Choroid plexus epithelial cell (primary cell): Measurements from ENCODE around the gene GFM1.

Experiments used
- DNase-seq: peaks from one replicate; pipeline ENCODE4 v3.0.0-alpha.2; 2010; ENCODE audit warnings: low read depth
- H3K4me3 ChIP-seq: 2 replicates; pipeline ENCODE4 v1.5.1; 2011; ENCODE audit warnings: low read depth, mild to moderate bottlenecking, control low read depth, low read length, moderate library complexity
- CTCF ChIP-seq: conservative IDR thresholded peaks from 2 replicates; pipeline ENCODE4 v1.5.1; 2011; ENCODE audit warnings: low read depth, mild to moderate bottlenecking, control low read depth, inconsistent platforms, low read length, moderate library complexity

GFM1 gene

GRCh38 chr3:158696618-158697017, 52.3 kb downstream of the GFM1 start:
- no peak overlapping the region for H3K4me3 ChIP-seq
- peak; percentile 63 for DNase-seq
- no peak for TF ChIP-seq CTCF

- no peak overlapping the region for H3K4me3 ChIP-seq
- DNase-seq, result no peak
- TF ChIP-seq CTCF, result no peak
Observed at GRCh38 chr3:158700559-158700958, 56.2 kb downstream of the GFM1 start.

GRCh38 chr3:158701420-158702065, 57.2 kb downstream of the GFM1 start:
- H3K4me3 ChIP-seq, result no peak overlapping the region
- no peak for DNase-seq
- TF ChIP-seq CTCF, result no peak

- no peak overlapping the region for H3K4me3 ChIP-seq
- DNase-seq, result peak; percentile 79
- no peak for TF ChIP-seq CTCF
Observed at GRCh38 chr3:158702815-158703481, 58.6 kb downstream of the GFM1 start.

GRCh38 chr3:158703566-158703965, 59.2 kb downstream of the GFM1 start:
- no peak for TF ChIP-seq CTCF
- DNase-seq, result peak; percentile 36

GRCh38 chr3:158709666-158710083, 65.3 kb downstream of the GFM1 start:
- peak; percentile 98 for DNase-seq
- TF ChIP-seq CTCF, result no peak
- no peak overlapping the region for H3K4me3 ChIP-seq

More at GRCh38 chr3:158703566-158703965, 59.2 kb downstream of the GFM1 start:
- no peak overlapping the region for H3K4me3 ChIP-seq

- no peak overlapping the region for H3K4me3 ChIP-seq
- no peak for DNase-seq
- TF ChIP-seq CTCF, result no peak
Observed at GRCh38 chr3:158710601-158711000, 66.3 kb downstream of the GFM1 start.
